ENCODE data around the gene RBM34.

Gene RBM34

DNA sequence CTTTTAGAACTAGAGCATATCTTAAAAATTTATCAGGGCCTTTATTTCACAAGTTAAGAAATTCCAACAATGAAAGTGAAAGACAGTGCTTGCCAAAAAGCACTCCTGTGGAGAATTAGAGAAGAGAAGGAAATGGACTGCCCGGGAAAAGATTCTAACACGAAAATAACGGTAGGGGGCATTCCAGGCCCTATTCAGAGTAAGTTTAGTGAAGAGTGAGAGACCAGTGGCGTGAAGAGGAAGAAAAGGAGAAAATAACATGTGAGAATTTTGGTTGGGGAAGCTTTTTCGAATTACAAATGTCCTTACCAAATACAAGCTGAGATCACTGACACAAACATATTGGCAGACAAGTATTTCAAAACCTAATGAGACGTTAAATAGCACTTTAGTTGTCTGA lies 38.4 kb upstream of the RBM34 start:
- TF ChIP-seq, protein P1, sequence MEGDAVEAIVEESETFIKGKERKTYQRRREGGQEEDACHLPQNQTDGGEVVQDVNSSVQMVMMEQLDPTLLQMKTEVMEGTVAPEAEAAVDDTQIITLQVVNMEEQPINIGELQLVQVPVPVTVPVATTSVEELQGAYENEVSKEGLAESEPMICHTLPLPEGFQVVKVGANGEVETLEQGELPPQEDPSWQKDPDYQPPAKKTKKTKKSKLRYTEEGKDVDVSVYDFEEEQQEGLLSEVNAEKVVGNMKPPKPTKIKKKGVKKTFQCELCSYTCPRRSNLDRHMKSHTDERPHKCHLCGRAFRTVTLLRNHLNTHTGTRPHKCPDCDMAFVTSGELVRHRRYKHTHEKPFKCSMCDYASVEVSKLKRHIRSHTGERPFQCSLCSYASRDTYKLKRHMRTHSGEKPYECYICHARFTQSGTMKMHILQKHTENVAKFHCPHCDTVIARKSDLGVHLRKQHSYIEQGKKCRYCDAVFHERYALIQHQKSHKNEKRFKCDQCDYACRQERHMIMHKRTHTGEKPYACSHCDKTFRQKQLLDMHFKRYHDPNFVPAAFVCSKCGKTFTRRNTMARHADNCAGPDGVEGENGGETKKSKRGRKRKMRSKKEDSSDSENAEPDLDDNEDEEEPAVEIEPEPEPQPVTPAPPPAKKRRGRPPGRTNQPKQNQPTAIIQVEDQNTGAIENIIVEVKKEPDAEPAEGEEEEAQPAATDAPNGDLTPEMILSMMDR (IDR thresholded peaks at IDR 0.05; ENCODE audit: insufficient read depth, low read length, missing control alignments) = peak; percentile 25
- ChIA-PET POLR2A (no interaction called here), CTCF (interaction anchor here (1.1 to 7.4 kb wide), 3 partner anchors 13 to 216 kb away, joined by 3 to 56 read pairs (median 5); no protein-coding TSS in a partner anchor)
- H3K4me3 ChIP-seq (ENCODE audit: low read depth, low read length) = no peak overlapping the region
- DNase-seq (ENCODE audit: low read depth, low spot score) = no peak

- no peak overlapping the region for H3K4me3 ChIP-seq (ENCODE audit: low read depth, low read length)
- DNase-seq (ENCODE audit: low read depth, low spot score) = no peak
- POLR2A ChIA-PET = interaction anchor here (0.6 kb wide), 1 partner anchor 168 kb away, joined by 3 read pairs; no protein-coding TSS in a partner anchor
- TF ChIP-seq, protein P1 (IDR thresholded peaks at IDR 0.05; ENCODE audit: insufficient read depth, low read length, missing control alignments) = no peak
- CTCF ChIA-PET = interaction anchor here (1.0 to 1.3 kb wide), 2 partner anchors 10 to 225 kb away, joined by 3 to 6 read pairs; no protein-coding TSS in a partner anchor
Observed at GRCh38 chr1:235190431-235190830, 29.4 kb upstream of the RBM34 start.

DNA sequence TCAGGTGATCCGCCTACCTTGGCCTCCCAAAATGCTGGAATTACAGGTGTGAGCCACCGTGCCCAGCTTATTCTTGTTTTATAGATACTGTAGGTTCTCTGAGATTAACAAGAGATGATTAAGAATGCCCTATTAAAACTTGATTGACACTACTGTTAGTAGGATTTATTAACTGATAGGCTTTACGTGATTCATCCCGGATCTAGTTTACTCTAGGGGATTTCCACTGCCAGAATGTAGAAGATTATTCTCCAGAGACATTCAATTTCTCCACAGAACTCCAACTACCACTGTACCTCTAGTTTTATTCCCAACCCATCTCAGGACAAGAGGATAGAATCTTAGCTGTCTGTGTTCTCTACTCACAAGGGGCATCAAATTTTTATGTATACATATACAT lies 26.3 kb upstream of the RBM34 start:
- ChIA-PET POLR2A (no interaction called here), CTCF (no interaction called here)
- TF ChIP-seq, protein P1 (IDR thresholded peaks at IDR 0.05; ENCODE audit: insufficient read depth, low read length, missing control alignments) = no peak
- no peak overlapping the region for H3K4me3 ChIP-seq (ENCODE audit: low read depth, low read length)
- DNase-seq (ENCODE audit: low read depth, low spot score) = no peak

DNA sequence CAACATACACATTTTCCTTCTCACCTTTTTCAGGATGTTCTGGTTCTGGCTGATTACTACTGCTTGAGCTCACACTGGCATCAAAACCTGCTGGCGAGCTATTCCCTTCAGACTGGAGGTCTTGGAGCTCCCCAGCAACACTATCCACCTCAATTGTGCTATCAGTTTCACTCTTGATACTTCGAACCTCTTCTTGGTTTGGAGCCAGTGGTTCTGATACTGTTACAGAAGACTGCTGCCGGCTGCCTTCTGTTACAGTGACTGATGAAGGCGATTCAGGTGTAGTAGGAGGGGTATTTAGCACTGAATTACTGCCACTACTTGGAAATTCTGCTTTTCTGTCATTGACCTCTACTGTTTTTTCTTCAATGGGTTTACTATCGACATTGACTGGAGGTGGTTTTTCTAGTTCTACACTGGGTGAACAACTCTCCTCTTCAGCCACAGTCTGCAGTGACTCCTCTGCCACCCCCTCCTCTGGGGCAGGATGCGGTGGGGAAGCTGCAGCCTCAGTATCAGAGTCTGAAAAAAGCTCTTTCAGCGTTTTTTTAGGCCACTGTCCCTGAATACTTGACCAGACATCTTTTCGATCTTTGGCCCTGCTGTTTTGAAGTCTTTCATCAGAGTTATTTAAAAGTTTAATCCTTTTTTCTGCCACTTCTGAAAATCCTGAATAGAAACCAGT lies 20.7 kb upstream of the RBM34 start:
- DNase-seq (ENCODE audit: low read depth, low spot score) = no peak
- POLR2A ChIA-PET = no interaction called here
- TF ChIP-seq, protein P1 (IDR thresholded peaks at IDR 0.05; ENCODE audit: insufficient read depth, low read length, missing control alignments) = no peak
- no peak overlapping the region for H3K4me3 ChIP-seq (ENCODE audit: low read depth, low read length)
- CTCF ChIA-PET = interaction anchor here (0.9 to 1.6 kb wide), 2 partner anchors 15 to 235 kb away, joined by 3 to 6 read pairs; no protein-coding TSS in a partner anchor

DNA sequence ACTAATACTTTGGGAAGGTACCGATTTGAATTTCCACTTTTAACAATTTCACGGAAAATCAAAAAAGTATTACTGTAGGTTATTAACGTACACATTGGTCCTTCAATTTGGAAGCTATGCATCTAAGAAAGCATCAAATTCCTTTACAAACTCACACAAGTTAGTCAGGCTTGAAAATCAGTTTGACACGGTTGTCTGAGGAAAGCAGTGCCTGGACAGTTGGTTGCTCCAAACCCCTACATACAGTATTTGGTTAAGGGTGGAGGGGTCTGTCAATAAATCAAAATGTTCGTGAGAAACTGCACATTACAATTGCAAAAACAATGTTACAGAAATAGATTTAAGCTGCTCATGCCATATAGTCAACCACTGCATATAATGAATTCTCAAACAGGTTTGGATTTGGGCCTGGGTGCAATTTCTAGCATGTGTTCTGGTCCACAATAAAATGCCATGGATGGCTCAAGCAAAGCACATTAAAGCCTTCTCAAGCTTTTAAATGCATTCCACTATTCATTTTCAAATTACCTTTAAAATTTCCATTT lies 19.9 kb upstream of the RBM34 start:
- no peak overlapping the region for H3K4me3 ChIP-seq (ENCODE audit: low read depth, low read length)
- POLR2A ChIA-PET = no interaction called here
- no peak for DNase-seq (ENCODE audit: low read depth, low spot score)
- TF ChIP-seq, protein P1 (IDR thresholded peaks at IDR 0.05; ENCODE audit: insufficient read depth, low read length, missing control alignments) = no peak
- CTCF ChIA-PET = interaction anchor here (0.9 to 1.6 kb wide), 3 partner anchors 14 to 236 kb away, joined by 3 to 6 read pairs (median 3); no protein-coding TSS in a partner anchor

DNA sequence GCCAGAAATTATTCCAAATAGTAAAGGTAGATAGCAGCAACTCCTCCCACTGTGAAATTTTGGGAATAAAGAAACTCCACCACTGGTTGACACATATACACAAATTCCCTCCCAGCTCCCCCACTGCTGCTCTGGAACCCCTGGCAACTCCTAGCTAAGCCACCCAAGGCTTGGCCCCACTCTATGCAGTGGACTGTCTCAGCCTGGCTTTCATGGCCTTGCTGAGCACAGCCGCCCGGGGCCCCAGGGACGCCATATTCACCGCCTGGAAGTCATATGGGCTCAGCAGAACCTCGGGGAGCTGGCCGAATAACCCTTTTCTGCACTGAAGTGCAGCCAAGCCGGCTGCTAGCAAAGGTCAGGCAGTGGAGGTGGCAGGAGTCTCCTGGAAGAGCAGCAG lies 15.4 kb upstream of the RBM34 start:
- no peak overlapping the region for H3K4me3 ChIP-seq (ENCODE audit: low read depth, low read length)
- no peak for DNase-seq (ENCODE audit: low read depth, low spot score)
- ChIA-PET CTCF (interaction anchor here (1.6 kb wide), 1 partner anchor 14 kb away, joined by 3 read pairs; no protein-coding TSS in a partner anchor), POLR2A (no interaction called here)
- TF ChIP-seq, protein P1 (IDR thresholded peaks at IDR 0.05; ENCODE audit: insufficient read depth, low read length, missing control alignments) = no peak

Measured in AG04449 (cell line).